Type B pancreatic cell (in vitro differentiated cells): ENCODE results near the gene APCS. TPM values are rescaled to one million over a fixed set of nuclear protein-coding genes. Genes with fewer than 3 reads are reported as not detected.

Experiments
- DNase-seq: peaks from one replicate; pipeline ENCODE4 v3.0.0; 2021; ENCODE audit warnings: mixed read lengths; ENCODE audit not compliant: unreplicated experiment; ENCODE audit errors: extremely low spot score
- H3K27ac Mint-ChIP-seq: 2 replicates; pipeline ENCODE4 v1.8.0; 2021; ENCODE audit warnings: mild to moderate bottlenecking, mixed read lengths
- H3K27me3 Mint-ChIP-seq: 2 replicates; pipeline ENCODE4 v1.8.0; 2021; ENCODE audit warnings: mixed read lengths
- H3K36me3 Mint-ChIP-seq: 2 replicates; pipeline ENCODE4 v1.8.0; 2021; ENCODE audit warnings: mixed read lengths
- H3K4me1 Mint-ChIP-seq: one replicate; pipeline ENCODE4 v1.8.0; 2021; ENCODE audit warnings: mixed read lengths; ENCODE audit not compliant: unreplicated experiment
- H3K4me3 Mint-ChIP-seq: 2 replicates; pipeline ENCODE4 v1.8.0; 2021; ENCODE audit warnings: mild to moderate bottlenecking, mixed read lengths
- H3K9me3 Mint-ChIP-seq: 2 replicates; pipeline ENCODE4 v1.8.0; 2021; ENCODE audit warnings: mixed read lengths
- total RNA-seq: library from RNA; stranded (reverse); gene quantifications from 2 replicates; pipeline ENCODE4 v1.2.1, GENCODE V29; 2021; ENCODE audit warnings: low replicate concordance
- TF ChIP-seq, protein P1 (sequence below): fragments of 200-600 bp; sonication (generic); conservative IDR thresholded peaks from 2 replicates; pipeline ENCODE4 v1.5.0; 2021; ENCODE audit warnings: antibody characterized with exemption, mild to moderate bottlenecking

APCS gene
- total RNA-seq, 1 donor from 2014 or later = not detected

DNA sequence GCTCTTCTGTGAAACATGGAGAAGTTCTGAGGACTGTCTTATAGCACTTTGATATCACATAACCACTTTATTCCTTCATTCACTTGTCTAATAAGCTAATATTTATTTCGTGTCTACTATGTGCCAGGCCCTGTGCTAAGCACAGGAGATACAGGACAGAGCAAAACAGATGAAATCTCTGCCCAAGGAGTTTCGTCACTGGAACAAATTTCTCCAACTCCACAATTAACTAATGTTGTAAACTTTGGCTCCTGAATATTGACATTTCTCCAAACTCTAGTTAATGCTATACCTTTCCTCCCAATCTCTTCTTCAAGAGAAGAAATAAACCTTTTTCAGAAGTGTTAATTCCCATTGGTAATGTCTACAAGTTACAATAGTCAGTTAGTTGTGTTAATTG is 27.0 kb upstream of the APCS start:
- no peak overlapping the region for H3K27ac Mint-ChIP-seq
- H3K9me3 Mint-ChIP-seq = peaks cover 8% of the 10 kb centered on the region
- no peak overlapping the region for H3K4me3 Mint-ChIP-seq
- H3K36me3 Mint-ChIP-seq = no peaks in the 10 kb centered on the region
- TF ChIP-seq, protein P1, sequence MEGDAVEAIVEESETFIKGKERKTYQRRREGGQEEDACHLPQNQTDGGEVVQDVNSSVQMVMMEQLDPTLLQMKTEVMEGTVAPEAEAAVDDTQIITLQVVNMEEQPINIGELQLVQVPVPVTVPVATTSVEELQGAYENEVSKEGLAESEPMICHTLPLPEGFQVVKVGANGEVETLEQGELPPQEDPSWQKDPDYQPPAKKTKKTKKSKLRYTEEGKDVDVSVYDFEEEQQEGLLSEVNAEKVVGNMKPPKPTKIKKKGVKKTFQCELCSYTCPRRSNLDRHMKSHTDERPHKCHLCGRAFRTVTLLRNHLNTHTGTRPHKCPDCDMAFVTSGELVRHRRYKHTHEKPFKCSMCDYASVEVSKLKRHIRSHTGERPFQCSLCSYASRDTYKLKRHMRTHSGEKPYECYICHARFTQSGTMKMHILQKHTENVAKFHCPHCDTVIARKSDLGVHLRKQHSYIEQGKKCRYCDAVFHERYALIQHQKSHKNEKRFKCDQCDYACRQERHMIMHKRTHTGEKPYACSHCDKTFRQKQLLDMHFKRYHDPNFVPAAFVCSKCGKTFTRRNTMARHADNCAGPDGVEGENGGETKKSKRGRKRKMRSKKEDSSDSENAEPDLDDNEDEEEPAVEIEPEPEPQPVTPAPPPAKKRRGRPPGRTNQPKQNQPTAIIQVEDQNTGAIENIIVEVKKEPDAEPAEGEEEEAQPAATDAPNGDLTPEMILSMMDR = no peak
- no peaks in the 10 kb centered on the region for H3K27me3 Mint-ChIP-seq
- DNase-seq = no peak
- H3K4me1 Mint-ChIP-seq = no peaks in the 10 kb centered on the region

DNA sequence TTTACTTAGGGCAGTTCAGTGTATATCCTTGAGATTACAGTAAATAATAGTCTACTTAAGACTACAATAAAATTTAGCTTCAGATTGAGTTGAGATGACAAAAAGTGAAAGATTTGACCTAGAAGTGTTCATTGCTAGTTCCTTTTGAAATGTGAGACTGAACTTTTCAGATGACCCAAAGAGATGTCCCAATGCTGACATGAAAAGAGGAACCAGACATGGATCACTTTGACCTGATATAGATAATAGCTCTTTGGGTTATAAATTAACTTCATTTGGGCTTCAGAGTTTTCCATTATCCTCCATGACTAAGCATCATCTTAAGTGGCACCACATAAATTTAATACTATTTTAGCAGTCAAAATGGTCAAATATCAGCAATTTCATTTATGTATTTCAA is 26.1 kb upstream of the APCS start:
- TF ChIP-seq, protein P1 = no peak
- peaks cover 8% of the 10 kb centered on the region for H3K9me3 Mint-ChIP-seq
- H3K4me1 Mint-ChIP-seq = no peaks in the 10 kb centered on the region
- no peak overlapping the region for H3K4me3 Mint-ChIP-seq
- no peak overlapping the region for H3K27ac Mint-ChIP-seq
- DNase-seq = no peak
- no peaks in the 10 kb centered on the region for H3K36me3 Mint-ChIP-seq
- no peaks in the 10 kb centered on the region for H3K27me3 Mint-ChIP-seq

DNA sequence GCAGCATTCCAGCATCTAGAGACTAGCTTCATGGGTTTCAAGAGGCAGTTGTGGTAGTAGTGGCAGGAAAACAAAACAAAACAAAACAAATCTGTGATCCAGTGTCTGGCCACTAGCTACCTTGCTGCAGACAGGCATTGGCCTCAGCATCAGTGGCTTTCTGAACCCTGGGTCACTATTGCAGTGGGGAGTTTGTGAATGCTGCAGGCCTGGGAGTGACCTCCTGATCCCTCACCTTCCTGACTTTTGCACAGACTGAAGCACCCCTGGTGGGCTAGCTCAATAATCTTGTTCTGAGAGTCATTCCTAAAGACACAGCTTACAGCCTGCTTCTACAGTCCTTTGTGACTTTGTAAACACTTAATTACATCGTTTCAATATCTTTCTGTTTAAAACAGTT is 24.9 kb upstream of the APCS start:
- Mint-ChIP-seq H3K4me3 (no peak overlapping the region), H3K27me3 (no peaks in the 10 kb centered on the region), H3K4me1 (no peaks in the 10 kb centered on the region), H3K9me3 (peaks cover 1% of the 10 kb centered on the region), H3K27ac (no peak overlapping the region), H3K36me3 (no peaks in the 10 kb centered on the region)
- DNase-seq = no peak
- TF ChIP-seq, protein P1 = no peak

DNA sequence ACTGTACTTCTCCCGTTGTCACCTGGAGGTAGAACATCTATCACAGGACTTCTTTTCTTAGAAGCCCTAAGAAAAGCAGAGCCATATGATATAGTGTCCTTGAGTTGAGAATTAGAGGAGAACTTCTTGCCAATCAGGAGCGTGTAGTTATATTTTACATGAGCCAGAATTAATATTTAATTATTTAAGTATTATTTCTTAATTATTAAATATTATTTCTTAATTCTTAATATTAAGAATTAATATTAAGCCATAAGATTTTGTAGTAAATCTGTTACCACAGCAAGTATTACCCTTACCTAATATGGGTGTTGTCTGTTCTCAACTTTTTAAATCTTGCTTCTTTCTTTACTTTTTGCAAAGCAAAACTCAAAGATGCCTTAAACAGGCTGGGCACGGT is 10.2 kb upstream of the APCS start:
- H3K4me1 Mint-ChIP-seq = no peaks in the 10 kb centered on the region
- no peaks in the 10 kb centered on the region for H3K36me3 Mint-ChIP-seq
- H3K9me3 Mint-ChIP-seq = peaks cover 5% of the 10 kb centered on the region
- no peak overlapping the region for H3K4me3 Mint-ChIP-seq
- TF ChIP-seq, protein P1 = no peak
- no peaks in the 10 kb centered on the region for H3K27me3 Mint-ChIP-seq
- DNase-seq = no peak
- no peak overlapping the region for H3K27ac Mint-ChIP-seq

DNA sequence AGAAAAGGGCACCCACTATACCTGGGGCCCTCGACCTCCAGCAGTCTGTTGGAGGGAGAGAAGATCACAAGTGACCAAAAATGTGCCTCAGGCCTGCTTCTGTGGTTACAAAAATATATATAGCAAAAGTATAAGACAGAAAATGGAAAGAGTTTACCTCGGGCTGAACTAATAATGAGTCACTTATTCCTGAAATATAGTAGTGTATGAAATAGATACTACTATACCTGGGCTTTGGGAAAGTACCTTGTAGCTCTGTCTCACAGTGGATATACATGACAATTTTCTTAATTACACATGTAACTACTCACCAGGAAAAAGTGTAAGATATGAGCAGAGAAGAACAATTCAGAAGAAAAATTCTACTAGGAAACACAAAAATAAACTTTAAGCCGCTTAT is 7.3 kb upstream of the APCS start:
- Mint-ChIP-seq H3K27me3 (no peaks in the 10 kb centered on the region), H3K9me3 (peaks cover 5% of the 10 kb centered on the region), H3K4me1 (no peaks in the 10 kb centered on the region), H3K27ac (no peak overlapping the region), H3K36me3 (no peaks in the 10 kb centered on the region), H3K4me3 (no peak overlapping the region)
- no peak for DNase-seq
- TF ChIP-seq, protein P1 = no peak

DNA sequence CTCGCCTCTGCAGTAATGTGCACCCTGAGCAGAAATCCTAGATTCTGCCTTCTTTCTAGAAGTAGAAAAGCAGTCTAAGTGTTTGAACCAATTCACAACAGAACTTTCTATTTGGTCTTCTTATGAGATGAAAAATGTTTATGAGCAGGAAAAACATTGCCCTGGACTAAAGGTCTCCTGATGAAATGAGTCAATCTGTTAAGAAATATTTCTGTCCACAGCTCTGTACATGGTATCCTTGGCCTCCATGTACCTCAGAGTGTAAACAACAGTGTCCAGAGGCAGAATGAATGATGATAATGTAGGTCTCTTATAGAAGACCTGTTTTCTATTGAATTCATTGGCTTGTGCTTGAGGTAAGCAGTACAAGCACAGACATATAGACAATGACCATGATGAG is 6.2 kb upstream of the APCS start:
- Mint-ChIP-seq H3K4me1 (no peaks in the 10 kb centered on the region), H3K27ac (no peak overlapping the region), H3K36me3 (no peaks in the 10 kb centered on the region), H3K9me3 (peaks cover 3% of the 10 kb centered on the region), H3K27me3 (no peaks in the 10 kb centered on the region), H3K4me3 (no peak overlapping the region)
- TF ChIP-seq, protein P1 = no peak
- no peak for DNase-seq
